Type B pancreatic cell (in vitro differentiated cells): ENCODE results near the gene CCDC134. TPM values are rescaled to one million over a fixed set of nuclear protein-coding genes. Genes with fewer than 3 reads are reported as not detected.
A peak's percentile ranks its signal among the peaks of the same experiment; 100 is the strongest.

Source experiments
- DNase-seq: peaks from one replicate; pipeline ENCODE4 v3.0.0; 2021; ENCODE audit warnings: mixed read lengths; ENCODE audit not compliant: unreplicated experiment; ENCODE audit errors: extremely low spot score
- H3K27ac Mint-ChIP-seq: 2 replicates; pipeline ENCODE4 v1.8.0; 2021; ENCODE audit warnings: mild to moderate bottlenecking, mixed read lengths
- H3K27me3 Mint-ChIP-seq: 2 replicates; pipeline ENCODE4 v1.8.0; 2021; ENCODE audit warnings: mixed read lengths
- H3K36me3 Mint-ChIP-seq: 2 replicates; pipeline ENCODE4 v1.8.0; 2021; ENCODE audit warnings: mixed read lengths
- H3K4me1 Mint-ChIP-seq: one replicate; pipeline ENCODE4 v1.8.0; 2021; ENCODE audit warnings: mixed read lengths; ENCODE audit not compliant: unreplicated experiment
- H3K4me3 Mint-ChIP-seq: 2 replicates; pipeline ENCODE4 v1.8.0; 2021; ENCODE audit warnings: mild to moderate bottlenecking, mixed read lengths
- H3K9me3 Mint-ChIP-seq: 2 replicates; pipeline ENCODE4 v1.8.0; 2021; ENCODE audit warnings: mixed read lengths
- total RNA-seq: library from RNA; stranded (reverse); gene quantifications from 2 replicates; pipeline ENCODE4 v1.2.1, GENCODE V29; 2021; ENCODE audit warnings: low replicate concordance
- TF ChIP-seq, protein P1 (sequence below): fragments of 200-600 bp; sonication (generic); conservative IDR thresholded peaks from 2 replicates; pipeline ENCODE4 v1.5.0; 2021; ENCODE audit warnings: antibody characterized with exemption, mild to moderate bottlenecking

The CCDC134 gene
- total RNA-seq, 1 donor from 2014 or later: 19.6 TPM

DNA sequence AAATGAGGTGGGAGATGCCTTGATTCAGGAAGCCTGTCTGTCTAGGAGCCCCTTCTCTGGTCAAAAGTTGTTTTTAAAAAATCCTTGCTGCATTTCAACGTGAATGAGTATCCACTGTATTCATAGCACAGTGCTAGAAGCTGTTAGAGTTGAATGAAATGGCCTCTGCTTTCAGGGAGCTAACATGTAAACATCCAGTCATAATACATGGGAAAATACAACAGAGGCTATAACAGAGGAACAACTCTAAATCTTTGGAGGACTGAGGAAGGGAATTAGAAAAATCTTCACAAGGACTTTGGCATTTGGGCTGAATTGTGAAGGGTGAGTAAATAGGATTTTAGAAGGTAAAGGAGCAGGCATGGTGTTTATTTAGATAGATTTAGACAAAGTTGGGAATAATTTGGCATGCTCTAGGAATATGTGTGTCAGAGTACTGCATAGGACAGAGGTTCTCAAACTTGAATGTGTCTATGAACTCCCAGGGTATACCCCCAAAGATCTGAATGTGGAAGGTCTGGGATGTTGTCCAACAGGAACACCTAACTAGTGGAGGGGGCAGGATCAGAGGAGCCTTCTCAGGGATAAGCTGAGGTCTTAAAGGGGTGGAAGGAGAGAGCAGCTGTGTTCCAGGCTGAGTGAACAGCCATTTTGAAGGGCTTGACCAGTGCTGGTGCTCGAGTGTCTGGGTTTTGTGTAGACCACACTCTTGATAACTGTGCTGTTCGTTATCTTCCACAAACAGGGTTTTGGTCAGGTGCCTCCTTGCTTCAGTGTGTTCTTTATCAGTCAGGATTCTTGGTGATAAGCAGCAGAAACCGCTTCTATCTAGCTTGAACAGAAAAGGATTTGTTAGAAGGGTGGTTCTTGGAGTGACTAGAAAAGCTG, 45.1 kb downstream of the CCDC134 start:
- Mint-ChIP-seq H3K4me1 (peaks cover 37% of the 10 kb centered on the region), H3K36me3 (peaks cover 3% of the 10 kb centered on the region), H3K4me3 (peak overlapping the region; percentile 24), H3K27ac (peak overlapping the region; percentile 95), H3K9me3 (no peaks in the 10 kb centered on the region), H3K27me3 (no peaks in the 10 kb centered on the region)
- DNase-seq: no peak
- TF ChIP-seq, protein P1, sequence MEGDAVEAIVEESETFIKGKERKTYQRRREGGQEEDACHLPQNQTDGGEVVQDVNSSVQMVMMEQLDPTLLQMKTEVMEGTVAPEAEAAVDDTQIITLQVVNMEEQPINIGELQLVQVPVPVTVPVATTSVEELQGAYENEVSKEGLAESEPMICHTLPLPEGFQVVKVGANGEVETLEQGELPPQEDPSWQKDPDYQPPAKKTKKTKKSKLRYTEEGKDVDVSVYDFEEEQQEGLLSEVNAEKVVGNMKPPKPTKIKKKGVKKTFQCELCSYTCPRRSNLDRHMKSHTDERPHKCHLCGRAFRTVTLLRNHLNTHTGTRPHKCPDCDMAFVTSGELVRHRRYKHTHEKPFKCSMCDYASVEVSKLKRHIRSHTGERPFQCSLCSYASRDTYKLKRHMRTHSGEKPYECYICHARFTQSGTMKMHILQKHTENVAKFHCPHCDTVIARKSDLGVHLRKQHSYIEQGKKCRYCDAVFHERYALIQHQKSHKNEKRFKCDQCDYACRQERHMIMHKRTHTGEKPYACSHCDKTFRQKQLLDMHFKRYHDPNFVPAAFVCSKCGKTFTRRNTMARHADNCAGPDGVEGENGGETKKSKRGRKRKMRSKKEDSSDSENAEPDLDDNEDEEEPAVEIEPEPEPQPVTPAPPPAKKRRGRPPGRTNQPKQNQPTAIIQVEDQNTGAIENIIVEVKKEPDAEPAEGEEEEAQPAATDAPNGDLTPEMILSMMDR: no peak

DNA sequence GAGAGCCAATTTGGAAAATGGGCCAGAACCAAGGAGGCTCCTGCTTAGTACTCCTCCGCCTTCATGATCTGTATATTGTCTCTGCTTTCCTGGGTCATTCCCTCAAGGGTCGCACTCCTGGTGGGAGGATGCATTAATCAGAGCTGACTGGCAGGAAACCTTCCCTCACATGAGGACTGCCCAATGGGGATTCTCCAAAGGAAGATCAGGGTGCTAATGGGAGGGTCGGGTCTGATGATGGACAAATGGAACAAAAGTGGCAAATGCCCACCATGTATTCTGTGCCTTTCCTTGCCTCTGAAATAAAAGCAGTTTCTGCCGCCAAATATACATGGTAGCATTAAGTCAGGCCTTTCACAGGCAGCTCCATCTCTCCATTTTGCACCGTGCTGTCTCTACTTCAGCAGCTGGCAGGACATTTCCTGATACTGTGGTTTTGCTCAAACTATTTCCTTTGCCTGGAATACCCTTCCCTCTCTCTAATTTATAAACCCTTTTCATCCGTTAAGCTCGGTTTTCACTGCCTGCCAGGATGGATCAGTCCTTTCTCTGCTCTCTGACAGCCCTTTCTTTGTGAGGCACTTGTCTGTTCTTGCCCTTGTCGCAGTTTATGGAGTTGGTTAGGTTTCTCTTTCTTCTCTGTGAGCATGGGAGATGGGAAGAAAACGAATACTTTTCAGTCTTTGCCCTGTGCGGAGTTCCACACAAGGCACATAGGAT, 45.9 kb downstream of the CCDC134 start:
- TF ChIP-seq, protein P1: no peak
- Mint-ChIP-seq H3K4me1 (peaks cover 34% of the 10 kb centered on the region), H3K27me3 (no peaks in the 10 kb centered on the region), H3K9me3 (no peaks in the 10 kb centered on the region), H3K36me3 (peaks cover 3% of the 10 kb centered on the region), H3K27ac (peak overlapping the region; percentile 95), H3K4me3 (peak overlapping the region; percentile 24)
- no peak for DNase-seq

DNA sequence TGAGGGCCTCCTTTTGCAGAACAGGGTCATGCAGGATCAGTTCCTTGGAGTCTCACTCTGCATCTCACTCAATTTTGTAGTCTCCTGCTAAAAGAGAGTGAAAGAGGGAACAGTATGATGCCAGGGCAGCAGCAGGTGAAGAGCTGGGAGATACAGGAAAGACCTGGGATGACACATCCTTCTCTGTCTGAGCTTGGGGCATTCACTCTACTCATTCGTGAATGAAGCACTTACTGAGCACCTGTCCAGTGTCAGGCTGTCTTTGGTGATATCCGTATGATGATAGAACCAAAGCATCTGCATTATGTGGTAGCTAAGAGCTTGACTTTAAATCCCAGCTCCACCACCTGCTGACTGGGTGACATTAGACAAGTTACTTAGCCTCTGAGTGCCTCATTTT, 46.8 kb downstream of the CCDC134 start:
- peak overlapping the region; percentile 95 for H3K27ac Mint-ChIP-seq
- H3K4me3 Mint-ChIP-seq: peak overlapping the region; percentile 9
- H3K9me3 Mint-ChIP-seq: no peaks in the 10 kb centered on the region
- H3K27me3 Mint-ChIP-seq: no peaks in the 10 kb centered on the region
- peaks cover 3% of the 10 kb centered on the region for H3K36me3 Mint-ChIP-seq
- H3K4me1 Mint-ChIP-seq: peaks cover 34% of the 10 kb centered on the region
- TF ChIP-seq, protein P1: no peak
- no peak for DNase-seq

DNA sequence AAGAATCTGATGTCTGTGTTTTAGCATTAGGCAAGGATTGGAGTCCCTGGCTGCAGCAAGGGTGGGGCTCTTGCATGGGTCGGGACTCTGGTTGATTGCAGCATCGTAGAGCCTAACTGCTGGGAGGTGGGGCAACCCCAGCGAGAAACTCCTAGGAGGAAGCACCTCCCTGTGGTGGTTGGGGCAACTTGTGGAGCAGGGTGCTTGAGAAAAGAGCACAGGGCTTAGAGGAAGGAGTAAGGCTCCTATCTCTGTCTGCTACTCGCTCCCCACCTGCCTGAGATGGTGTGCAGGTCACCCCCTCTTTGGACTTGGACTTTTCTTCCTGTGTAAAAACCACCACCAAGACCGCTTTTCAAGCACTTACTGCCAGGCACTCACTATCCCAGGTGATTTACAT, 48.0 kb downstream of the CCDC134 start:
- Mint-ChIP-seq H3K27me3 (no peaks in the 10 kb centered on the region), H3K4me1 (peaks cover 35% of the 10 kb centered on the region), H3K4me3 (no peak overlapping the region), H3K27ac (peak overlapping the region; percentile 76), H3K36me3 (peaks cover 8% of the 10 kb centered on the region), H3K9me3 (no peaks in the 10 kb centered on the region)
- TF ChIP-seq, protein P1: no peak
- no peak for DNase-seq

DNA sequence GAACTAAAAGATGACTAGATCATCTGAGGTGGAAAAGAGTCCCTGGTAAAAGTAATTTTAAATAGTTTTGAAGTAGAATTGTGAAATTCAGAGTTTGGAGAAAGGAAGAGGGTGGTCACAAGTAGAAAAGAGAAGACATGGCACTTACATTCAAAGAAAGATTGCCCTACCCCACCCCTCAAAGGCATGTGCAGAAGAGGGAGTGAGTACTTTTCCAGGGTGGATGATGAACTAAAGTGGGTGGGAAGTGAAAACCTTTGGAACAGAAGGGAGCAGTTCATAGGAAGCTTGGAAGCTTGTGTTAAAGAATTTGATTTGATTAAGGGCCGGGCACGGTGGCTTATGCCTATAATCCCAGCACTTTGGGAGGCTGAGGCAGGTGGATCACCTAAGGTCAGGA, 56.0 kb downstream of the CCDC134 start:
- DNase-seq: no peak
- peak overlapping the region; percentile 87 for H3K27ac Mint-ChIP-seq
- H3K27me3 Mint-ChIP-seq: no peaks in the 10 kb centered on the region
- peaks cover 24% of the 10 kb centered on the region for H3K4me1 Mint-ChIP-seq
- no peak overlapping the region for H3K4me3 Mint-ChIP-seq
- peaks cover 6% of the 10 kb centered on the region for H3K36me3 Mint-ChIP-seq
- TF ChIP-seq, protein P1: no peak
- H3K9me3 Mint-ChIP-seq: no peaks in the 10 kb centered on the region
